DOHH2 (cell line): ENCODE data around the gene CIAPIN1.

Experiments
- H3F3A ChIP-seq: fragments of 200-600 bp; sonication (generic), shearing (Covaris generic); 2 replicates; pipeline ENCODE4 v1.6.0; 2016; ENCODE audit warnings: antibody characterized with exemption, mild to moderate bottlenecking; ENCODE audit not compliant: control insufficient read depth, insufficient read depth
- H3K27ac ChIP-seq: fragments of 200-600 bp; sonication (generic); 2 replicates; pipeline ENCODE4 v1.5.1; 2014; ENCODE audit warnings: low read depth, mild to moderate bottlenecking, low read length, moderate library complexity
- H3K27me3 ChIP-seq: fragments of 200-600 bp; sonication (generic); 2 replicates; pipeline ENCODE4 v1.6.1; 2014; ENCODE audit warnings: mild to moderate bottlenecking, low read length, mixed read lengths; ENCODE audit not compliant: control insufficient read depth
- H3K36me3 ChIP-seq: fragments of 200-600 bp; sonication (generic); 2 replicates; pipeline ENCODE4 v1.6.1; 2014; ENCODE audit warnings: mild to moderate bottlenecking, low read length, moderate library complexity, mixed read lengths; ENCODE audit not compliant: control insufficient read depth
- H3K4me1 ChIP-seq: fragments of 200-600 bp; sonication (generic); 2 replicates; pipeline ENCODE4 v1.6.1; 2014; ENCODE audit warnings: mild to moderate bottlenecking, low read length, mixed read lengths; ENCODE audit not compliant: control insufficient read depth
- H3K4me2 ChIP-seq: fragments of 200-600 bp; sonication (generic); 2 replicates; pipeline ENCODE4 v1.6.0; 2014; ENCODE audit warnings: mild to moderate bottlenecking, low read length, moderate library complexity
- H3K4me3 ChIP-seq: fragments of 200-600 bp; sonication (generic); 2 replicates; pipeline ENCODE4 v1.5.1; 2014; ENCODE audit warnings: mild to moderate bottlenecking, low read length, mixed read lengths
- H3K79me2 ChIP-seq: fragments of 200-600 bp; sonication (generic); 2 replicates; pipeline ENCODE4 v1.6.1; 2014; ENCODE audit warnings: mild to moderate bottlenecking, low read length, mixed read lengths; ENCODE audit not compliant: control insufficient read depth
- H3K9me2 ChIP-seq: fragments of 200-600 bp; sonication (generic); replicated peaks from 2 replicates; pipeline ENCODE4 v1.6.1; 2014; ENCODE audit warnings: mild to moderate bottlenecking, low read length, mixed read lengths; ENCODE audit not compliant: control insufficient read depth
- H3K9me3 ChIP-seq: fragments of 200-600 bp; sonication (generic); 2 replicates; pipeline ENCODE4 v1.6.1; 2014; ENCODE audit warnings: antibody characterized with exemption, low read length, mixed read lengths; ENCODE audit not compliant: control insufficient read depth, insufficient read depth
- H4K20me1 ChIP-seq: fragments of 200-600 bp; sonication (generic); 2 replicates; pipeline ENCODE4 v1.6.0; 2014; ENCODE audit warnings: low read depth, mild to moderate bottlenecking, antibody characterized with exemption, low read length, moderate library complexity; ENCODE audit not compliant: control insufficient read depth, insufficient read depth
- CTCF ChIP-seq: fragments of 200-600 bp; sonication (generic); IDR thresholded peaks from one replicate; pipeline ENCODE4 v1.5.1; 2014; ENCODE audit warnings: antibody characterized with exemption, mild to moderate bottlenecking, low read depth, low read length; ENCODE audit not compliant: poor library complexity, severe bottlenecking
- EZH2phosphoT487 ChIP-seq: fragments of 200-600 bp; sonication (generic); IDR thresholded peaks from 2 replicates; pipeline ENCODE4 v1.6.1; 2017; ENCODE audit warnings: borderline replicate concordance, mild to moderate bottlenecking, antibody characterized with exemption, low read length, moderate library complexity, mixed read lengths

CIAPIN1 gene

DNA sequence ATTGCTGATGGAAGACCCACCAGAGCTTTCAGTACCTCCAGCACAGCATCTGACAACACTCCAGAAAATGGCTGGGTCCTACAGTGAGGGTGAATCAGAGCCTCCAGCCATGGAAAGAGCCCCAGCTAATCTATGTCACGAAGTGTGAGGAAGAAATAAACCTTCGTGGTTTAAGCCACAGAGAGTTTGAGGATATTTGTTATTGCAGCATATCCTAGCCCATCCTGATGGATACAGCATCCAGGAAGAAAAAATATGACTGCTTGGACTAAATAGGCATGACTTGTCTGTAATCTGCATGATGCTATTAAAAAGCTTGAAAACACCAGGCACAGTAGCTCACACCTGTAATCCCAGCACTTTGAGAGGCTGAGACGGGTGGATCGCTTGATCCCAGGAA is 55.9 kb downstream of the CIAPIN1 start:
- Histone ChIP-seq H4K20me1 (no peaks in the 10 kb centered on the region), H3K4me1 (peaks cover 7% of the 10 kb centered on the region; the same call in 1 of the 2 replicates), H3K36me3 (no peaks in the 10 kb centered on the region), H3K27ac (no peak overlapping the region), H3F3A (no peaks in the 10 kb centered on the region), H3K9me2 (no peaks in the 10 kb centered on the region), H3K79me2 (no peaks in the 10 kb centered on the region), H3K27me3 (peaks cover 55% of the 10 kb centered on the region), H3K4me2 (no peak overlapping the region), H3K4me3 (no peak overlapping the region), H3K9me3 (no peaks in the 10 kb centered on the region)
- no peak for TF ChIP-seq EZH2phosphoT487
- TF ChIP-seq CTCF: no peak

DNA sequence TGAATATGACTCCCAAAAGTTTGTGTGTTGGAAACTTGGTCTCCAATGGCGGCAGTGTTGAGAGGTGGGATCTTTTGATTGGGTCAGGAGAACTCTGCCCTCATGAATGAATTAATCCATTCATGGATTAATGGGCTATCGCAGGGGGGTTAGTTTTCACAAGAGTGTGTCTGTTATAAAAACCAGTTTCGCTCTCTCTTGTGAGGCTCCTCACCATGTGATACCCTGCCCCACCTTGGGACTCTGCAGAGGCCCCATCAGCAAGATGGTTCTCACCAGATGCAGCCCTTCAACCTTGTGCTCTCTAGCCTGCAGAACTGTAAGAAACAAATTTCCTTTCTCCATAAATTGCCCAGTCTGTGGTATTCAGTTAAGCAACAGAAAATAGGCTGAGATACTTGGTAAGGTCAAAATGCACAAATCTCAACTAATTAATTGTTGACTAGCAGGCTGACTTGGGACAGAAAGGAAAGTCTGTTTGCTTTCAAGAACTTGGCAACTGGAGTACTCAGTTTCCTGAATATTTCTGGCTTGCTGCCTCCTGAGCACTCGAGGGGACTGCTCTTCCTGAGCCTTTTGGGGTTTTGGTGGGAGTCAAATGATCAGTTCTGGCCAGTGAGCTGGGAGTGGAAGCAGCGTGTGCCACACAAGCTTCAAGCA is 56.4 kb downstream of the CIAPIN1 start:
- Histone ChIP-seq H3K9me3 (no peaks in the 10 kb centered on the region), H3K36me3 (no peaks in the 10 kb centered on the region), H3K9me2 (no peaks in the 10 kb centered on the region), H3K27ac (no peak overlapping the region), H4K20me1 (no peaks in the 10 kb centered on the region), H3K27me3 (peaks cover 60% of the 10 kb centered on the region), H3K79me2 (no peaks in the 10 kb centered on the region), H3F3A (no peaks in the 10 kb centered on the region), H3K4me2 (no peak overlapping the region), H3K4me3 (no peak overlapping the region), H3K4me1 (peaks cover 7% of the 10 kb centered on the region; the same call in 1 of the 2 replicates)
- TF ChIP-seq CTCF: no peak
- TF ChIP-seq EZH2phosphoT487: no peak

DNA sequence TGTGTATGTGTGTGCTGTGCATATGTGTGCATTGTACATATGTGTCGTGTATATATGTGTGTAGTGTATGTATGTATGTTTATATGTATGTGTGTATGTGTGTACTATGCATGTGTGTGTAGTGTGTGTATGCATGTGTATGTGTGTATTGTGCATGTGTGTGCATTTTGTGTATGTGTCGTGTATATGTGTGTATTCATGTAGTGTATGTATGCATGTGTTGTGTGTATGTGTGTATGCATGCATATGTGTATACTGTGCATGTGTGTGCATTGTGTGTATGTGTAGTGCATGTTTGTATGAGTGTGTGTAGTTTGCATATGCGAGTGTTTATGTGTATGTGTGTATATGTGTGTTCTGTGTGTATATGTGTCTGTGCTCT is 58.1 kb downstream of the CIAPIN1 start:
- TF ChIP-seq CTCF (no peak), EZH2phosphoT487 (no peak)
- Histone ChIP-seq H3K4me1 (peaks cover 11% of the 10 kb centered on the region), H3K4me3 (no peak overlapping the region), H3K27ac (no peak overlapping the region), H3K9me3 (no peaks in the 10 kb centered on the region), H3K4me2 (no peak overlapping the region), H4K20me1 (no peaks in the 10 kb centered on the region), H3K79me2 (no peaks in the 10 kb centered on the region), H3K9me2 (no peaks in the 10 kb centered on the region), H3F3A (no peaks in the 10 kb centered on the region), H3K27me3 (peaks cover 75% of the 10 kb centered on the region), H3K36me3 (no peaks in the 10 kb centered on the region)
